ENCODE data around the gene MCTS1.

GRCh38 chrX:120629667-120630537 lies 26.0 kb downstream of the MCTS1 start, which contains the start of gene C1GALT1C1:
- TF ChIP-seq SIN3A (IDR thresholded peaks at IDR 0.05; ENCODE audit: borderline replicate concordance, insufficient read depth, low read depth, low read length) (0 out of 2 replicates have a peak, but pooled peaks have one; percentile 66), CTCF (IDR thresholded peaks at IDR 0.05) (no peak), TCF7L2 (IDR thresholded peaks at IDR 0.05; ENCODE audit: low read depth, low read length) (0 out of 2 replicates have a peak, but pooled peaks have one; percentile 41)

Data from Panc1 (cell line).